Measurements from ENCODE around the gene CLASP2.

CLASP2 gene

GRCh38 chr3:33586402-33586801, 131.7 kb downstream of the CLASP2 start:
- no peak for DNase-seq (ENCODE audit: low read depth, low spot score)
- ChIA-PET POLR2A (no interaction called here), CTCF (no interaction called here)
- no peak overlapping the region for H3K4me3 ChIP-seq (ENCODE audit: low read depth, low read length)
- no peak for TF ChIP-seq CTCF (IDR thresholded peaks at IDR 0.05; ENCODE audit: insufficient read depth, low read length, missing control alignments)

GRCh38 chr3:33582234-33582633, 135.8 kb downstream of the CLASP2 start:
- DNase-seq (ENCODE audit: low read depth, low spot score), result no peak
- no peak overlapping the region for H3K4me3 ChIP-seq (ENCODE audit: low read depth, low read length)
- POLR2A ChIA-PET, result no interaction called here
- CTCF ChIA-PET, result no interaction called here
- no peak for TF ChIP-seq CTCF (IDR thresholded peaks at IDR 0.05; ENCODE audit: insufficient read depth, low read length, missing control alignments)

- no peak for DNase-seq (ENCODE audit: low read depth, low spot score)
- H3K4me3 ChIP-seq (ENCODE audit: low read depth, low read length), result no peak overlapping the region
- CTCF ChIA-PET, result no interaction called here
- TF ChIP-seq CTCF (IDR thresholded peaks at IDR 0.05; ENCODE audit: insufficient read depth, low read length, missing control alignments), result no peak
- POLR2A ChIA-PET, result no interaction called here
Observed at GRCh38 chr3:33581666-33582065, 136.4 kb downstream of the CLASP2 start.

- no peak overlapping the region for H3K4me3 ChIP-seq (ENCODE audit: low read depth, low read length)
- no peak for TF ChIP-seq CTCF (IDR thresholded peaks at IDR 0.05; ENCODE audit: insufficient read depth, low read length, missing control alignments)
- no peak for DNase-seq (ENCODE audit: low read depth, low spot score)
- CTCF ChIA-PET, result no interaction called here
- POLR2A ChIA-PET, result no interaction called here
Observed at GRCh38 chr3:33579840-33580239, 138.2 kb downstream of the CLASP2 start.

GRCh38 chr3:33579178-33579510, 138.9 kb downstream of the CLASP2 start:
- no peak overlapping the region for H3K4me3 ChIP-seq (ENCODE audit: low read depth, low read length)
- DNase-seq (ENCODE audit: low read depth, low spot score), result no peak
- CTCF ChIA-PET, result no interaction called here
- TF ChIP-seq CTCF (IDR thresholded peaks at IDR 0.05; ENCODE audit: insufficient read depth, low read length, missing control alignments), result no peak
- POLR2A ChIA-PET, result no interaction called here

- DNase-seq (ENCODE audit: low read depth, low spot score), result no peak
- TF ChIP-seq CTCF (IDR thresholded peaks at IDR 0.05; ENCODE audit: insufficient read depth, low read length, missing control alignments), result no peak
- H3K4me3 ChIP-seq (ENCODE audit: low read depth, low read length), result no peak overlapping the region
- ChIA-PET POLR2A (no interaction called here), CTCF (no interaction called here)
Observed at GRCh38 chr3:33578325-33579177, 139.5 kb downstream of the CLASP2 start.
